HCT116 (cell line): ENCODE data around the gene PLCB4. TPM values are rescaled to one million over a fixed set of nuclear protein-coding genes. Genes with fewer than 3 reads are reported as not detected.

Experiments
- ATAC-seq: fragments of 200-7000 bp; cut with Tn5 transposase; 2 replicates; pipeline ENCODE4 v1.9.1; 2020; ENCODE audit warnings: mild to moderate bottlenecking, moderate library complexity
- BruUV-seq: library from RNA; stranded (reverse); fragments of 400-500 nt; replicated peaks from 2 replicates; lab custom pipeline; 2021; lab: Mats Ljungman, UMichigan
- CTCF ChIA-PET: fragments of 300-600 bp; sonication (Branson Sonifier 250); formaldehyde crosslinking; loops from one replicate; lab custom pipeline; 2021; ENCODE audit warnings: antibody characterized with exemption; lab: Charles Lee
- POLR2A ChIA-PET: fragments of 300-600, 350-600 bp; sonication (Branson Sonifier 250); formaldehyde crosslinking; loops from one replicate; lab custom pipeline; 2021; ENCODE audit warnings: antibody characterized with exemption; lab: Charles Lee
- RAD21 ChIA-PET, 2 experiments: fragments of 300-600 bp; sonication (Branson Sonifier 250); formaldehyde crosslinking; loops; one replicate each; lab custom pipeline; 2023; ENCODE audit warnings: low total read pairs in 2 of 2; ENCODE audit not compliant: uncharacterized antibody in 2 of 2, unreplicated experiment in 2 of 2, low non-redundant PET in 1 of 2; lab: Charles Lee
- DNase-seq: peaks from one replicate; pipeline ENCODE4 v3.0.0-alpha.2; 2010; ENCODE audit warnings: low read depth, low spot score
- H2AFZ ChIP-seq: fragments of 200-600 bp; shearing (Covaris generic), sonication (generic); 2 replicates; pipeline ENCODE4 v1.6.1; 2017; ENCODE audit warnings: low read depth, mixed run types, mixed read lengths, antibody characterized with exemption, low read length; ENCODE audit not compliant: poor library complexity, severe bottlenecking
- H3K27ac ChIP-seq: 2 replicates; pipeline ENCODE4 v1.5.1; 2012; ENCODE audit warnings: low read depth, low read length
- H3K27me3 ChIP-seq: fragments of 200-600 bp; sonication (generic); 2 replicates; pipeline ENCODE4 v1.6.1; 2016; ENCODE audit warnings: mixed run types, low read length, mixed read lengths; ENCODE audit not compliant: insufficient read depth
- H3K36me3 ChIP-seq, 2 experiments: fragments of 200-500 bp in 1 of 2; fragments of 200-600 bp in 1 of 2; sonication (Bioruptor generic) in 1 of 2; sonication (generic) in 1 of 2; 2 replicates each; pipeline versions ENCODE4 v1.5.1 to v1.6.1; 2014 to 2016; ENCODE audit warnings: low read length in 2 of 2, inconsistent platforms in 1 of 2, mixed read lengths in 1 of 2, mixed run types in 1 of 2; ENCODE audit not compliant: insufficient read depth in 2 of 2, control insufficient read depth in 1 of 2
- H3K4me1 ChIP-seq, 2 experiments: fragments of 200-600 bp in 1 of 2; sonication (generic) in 1 of 2; 2 replicates each; pipeline versions ENCODE4 v1.5.1 to v1.6.1; 2012 to 2017; ENCODE audit warnings: low read length in 2 of 2, inconsistent platforms in 1 of 2, mild to moderate bottlenecking in 1 of 2, mixed read lengths in 1 of 2, mixed run types in 1 of 2, moderate library complexity in 1 of 2; ENCODE audit not compliant: insufficient read depth in 2 of 2, control insufficient read depth in 1 of 2
- H3K4me2 ChIP-seq: fragments of 200-600 bp; sonication (generic); 2 replicates; pipeline ENCODE4 v1.6.1; 2017; ENCODE audit warnings: mixed run types, low read length, mixed read lengths
- H3K4me3 ChIP-seq, 2 experiments: fragments of 200-600 bp in 1 of 2; sonication (generic) in 1 of 2; replicated peaks in 1 of 2; 2 replicates each; pipeline ENCODE4 v1.5.1; 2011 to 2016; ENCODE audit warnings: low read length in 2 of 2, control low read depth in 1 of 2, low read depth in 1 of 2, mild to moderate bottlenecking in 1 of 2, mixed read lengths in 1 of 2, mixed run types in 1 of 2
- H3K79me2 ChIP-seq: fragments of 200-600 bp; sonication (generic); 2 replicates; pipeline ENCODE4 v1.6.1; 2017; ENCODE audit warnings: mild to moderate bottlenecking, mixed run types, low read length, moderate library complexity, mixed read lengths; ENCODE audit not compliant: insufficient read depth
- H3K9ac ChIP-seq: fragments of 200-600 bp; sonication (generic); 2 replicates; pipeline ENCODE4 v1.6.1; 2016; ENCODE audit warnings: low read length, mixed read lengths
- H3K9me2 ChIP-seq: fragments of 200-600 bp; sonication (generic), shearing (Covaris generic); 2 replicates; pipeline ENCODE4 v1.6.1; 2017; ENCODE audit warnings: mixed run types, mild to moderate bottlenecking, moderate library complexity; ENCODE audit not compliant: insufficient read depth
- H3K9me3 ChIP-seq, 2 experiments: fragments of 200-500 bp in 1 of 2; fragments of 200-600 bp in 1 of 2; sonication (Bioruptor generic) in 1 of 2; sonication (generic) in 1 of 2; 2 replicates each; pipeline ENCODE4 v1.6.1; 2014 to 2017; ENCODE audit warnings: low read length in 2 of 2, mixed read lengths in 2 of 2, inconsistent platforms in 1 of 2, low read depth in 1 of 2, mild to moderate bottlenecking in 1 of 2, mixed run types in 1 of 2, moderate library complexity in 1 of 2; ENCODE audit not compliant: control insufficient read depth in 1 of 2, insufficient read depth in 1 of 2
- H4K20me1 ChIP-seq: fragments of 200-600 bp; sonication (generic), shearing (Covaris generic); 2 replicates; pipeline ENCODE4 v1.6.1; 2017; ENCODE audit warnings: mixed run types, mild to moderate bottlenecking, moderate library complexity; ENCODE audit not compliant: insufficient read depth
- ATF3 ChIP-seq: IDR thresholded peaks from 2 replicates; pipeline ENCODE4 v1.6.1; 2012
- CBX3 ChIP-seq: IDR thresholded peaks from 2 replicates; pipeline ENCODE4 v1.6.1; 2012; ENCODE audit warnings: low read depth
- CEBPB ChIP-seq: IDR thresholded peaks from 2 replicates; pipeline ENCODE4 v1.6.1; 2012; ENCODE audit warnings: low read depth
- EGR1 ChIP-seq: IDR thresholded peaks from 2 replicates; pipeline ENCODE4 v1.6.1; 2012; ENCODE audit warnings: low read depth
- ELF1 ChIP-seq: IDR thresholded peaks from 2 replicates; pipeline ENCODE4 v1.6.1; 2012; ENCODE audit warnings: low read depth, borderline replicate concordance
- FOSL1 ChIP-seq: IDR thresholded peaks from 2 replicates; pipeline ENCODE4 v1.6.1; 2012; ENCODE audit warnings: low read depth
- MAX ChIP-seq: IDR thresholded peaks from 2 replicates; pipeline ENCODE4 v1.6.1; 2012
- RAD21 ChIP-seq: IDR thresholded peaks from 2 replicates; pipeline ENCODE4 v1.6.1; 2012; ENCODE audit warnings: low read depth, mild to moderate bottlenecking
- REST ChIP-seq: IDR thresholded peaks from 2 replicates; pipeline ENCODE4 v1.6.1; 2012; ENCODE audit warnings: low read depth
- SIN3A ChIP-seq: IDR thresholded peaks from 2 replicates; pipeline ENCODE4 v1.6.1; 2012; ENCODE audit warnings: low read depth
- SP1 ChIP-seq: IDR thresholded peaks from 2 replicates; pipeline ENCODE4 v1.6.1; 2012; ENCODE audit warnings: low read depth
- SRF ChIP-seq: IDR thresholded peaks from 2 replicates; pipeline ENCODE4 v1.6.1; 2012; ENCODE audit warnings: low read depth
- TCF7L2 ChIP-seq: IDR thresholded peaks from 2 replicates; pipeline ENCODE4 v1.7.0; 2011; ENCODE audit warnings: borderline replicate concordance, inconsistent platforms; ENCODE audit not compliant: insufficient read depth, insufficient read length; ENCODE audit errors: extremely low read depth
- YY1 ChIP-seq: IDR thresholded peaks from 2 replicates; pipeline ENCODE4 v1.6.1; 2011; ENCODE audit warnings: low read length, low read depth, moderate library complexity, mild to moderate bottlenecking; ENCODE audit not compliant: insufficient replicate concordance; ENCODE audit errors: extremely low read depth
- ZBTB33 ChIP-seq: IDR thresholded peaks from 2 replicates; pipeline ENCODE4 v1.6.1; 2011; ENCODE audit warnings: mild to moderate bottlenecking, low read length, moderate library complexity; ENCODE audit not compliant: insufficient replicate concordance; ENCODE audit errors: extremely low read depth
- ZFX ChIP-seq: fragments of 450-650 bp; IDR thresholded peaks from 2 replicates; pipeline ENCODE4 v1.6.1; 2017
- ZNF274 ChIP-seq: fragments of 200-500 bp; sonication (Bioruptor generic); IDR thresholded peaks from 2 replicates; pipeline ENCODE4 v1.6.1; 2014; ENCODE audit warnings: mild to moderate bottlenecking, low read depth, low read length, inconsistent platforms
- intact Hi-C: fragments of 100-400 bp; cut with micrococcal nuclease; formaldehyde crosslinking; loops from 2 replicates; pipeline ENCODE4 v1.10.0; 2022
- total RNA-seq: library from RNA; stranded (reverse); gene quantifications from one replicate; pipeline ENCODE4 v1.2.1, GENCODE V29; 2021; ENCODE audit not compliant: unreplicated experiment

PLCB4 gene
- total RNA-seq, 1 experiment from 2014 or later = 2.5 TPM

- TF ChIP-seq TCF7L2 (no peak), ZFX (no peak)
Observed at GRCh38 chr20:9276966-9277468, 208.1 kb downstream of the PLCB4 start (continued).

GRCh38 chr20:9279918-9280401 lies 211.1 kb downstream of the PLCB4 start:
- DNase-seq (no peak), ATAC-seq (no peak)
- Histone ChIP-seq H3K27me3 (no peaks in the 10 kb centered on the region), H4K20me1 (no peaks in the 10 kb centered on the region), H3K9ac (no peak overlapping the region), H2AFZ (no peak overlapping the region), H3K9me3 (no peaks in the 10 kb centered on the region), H3K4me1 (no peaks in the 10 kb centered on the region), H3K9me2 (no peaks in the 10 kb centered on the region), H3K36me3 (no peaks in the 10 kb centered on the region), H3K79me2 (no peaks in the 10 kb centered on the region), H3K4me3 (no peak overlapping the region), H3K4me2 (no peak overlapping the region), H3K27ac (no peak overlapping the region)
- no TSS peak for BruUV-seq
- intact Hi-C loops = no loop called here
- POLR2A ChIA-PET = no interaction called here
- RAD21 ChIA-PET = no interaction called here
- CTCF ChIA-PET = no interaction called here
- no peak for TF ChIP-seq FOSL1
- TF ChIP-seq ZFX = no peak
- TF ChIP-seq SP1 = no peak
- no peak for TF ChIP-seq ZBTB33
- TF ChIP-seq SIN3A = no peak
- no peak for TF ChIP-seq REST
- no peak for TF ChIP-seq CBX3
- TF ChIP-seq SRF = no peak
- no peak for TF ChIP-seq EGR1
- TF ChIP-seq ATF3 = no peak
- no peak for TF ChIP-seq RAD21
- no peak for TF ChIP-seq ELF1
- no peak for TF ChIP-seq ZNF274
- no peak for TF ChIP-seq YY1
- no peak for TF ChIP-seq MAX
- no peak for TF ChIP-seq CEBPB
